ENCODE measurements around the gene PRRG2.

DNA sequence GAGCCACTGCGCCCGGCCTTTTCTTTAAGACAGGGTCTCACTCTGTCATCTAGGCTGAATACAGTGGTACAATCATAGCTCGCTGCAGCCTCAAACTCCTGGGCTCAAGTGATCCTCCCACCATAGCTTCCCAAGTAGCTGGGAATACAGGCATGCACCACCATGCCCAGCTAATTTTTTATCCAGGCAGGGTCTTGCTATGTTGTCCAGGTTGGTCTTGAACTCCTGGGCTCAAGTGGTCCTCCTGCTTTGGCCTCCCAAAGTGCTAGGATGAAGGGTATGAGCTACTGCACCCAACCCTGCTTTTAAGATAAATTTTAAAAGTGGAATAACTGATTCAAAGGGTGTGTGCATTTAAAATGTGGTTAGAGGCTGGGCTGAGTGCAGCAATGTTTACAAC lies 14.8 kb upstream of the PRRG2 start:
- no peak for TF ChIP-seq POLR2AphosphoS5 (IDR thresholded peaks at IDR 0.05; ENCODE audit: low read depth)
- TF ChIP-seq, protein P1, sequence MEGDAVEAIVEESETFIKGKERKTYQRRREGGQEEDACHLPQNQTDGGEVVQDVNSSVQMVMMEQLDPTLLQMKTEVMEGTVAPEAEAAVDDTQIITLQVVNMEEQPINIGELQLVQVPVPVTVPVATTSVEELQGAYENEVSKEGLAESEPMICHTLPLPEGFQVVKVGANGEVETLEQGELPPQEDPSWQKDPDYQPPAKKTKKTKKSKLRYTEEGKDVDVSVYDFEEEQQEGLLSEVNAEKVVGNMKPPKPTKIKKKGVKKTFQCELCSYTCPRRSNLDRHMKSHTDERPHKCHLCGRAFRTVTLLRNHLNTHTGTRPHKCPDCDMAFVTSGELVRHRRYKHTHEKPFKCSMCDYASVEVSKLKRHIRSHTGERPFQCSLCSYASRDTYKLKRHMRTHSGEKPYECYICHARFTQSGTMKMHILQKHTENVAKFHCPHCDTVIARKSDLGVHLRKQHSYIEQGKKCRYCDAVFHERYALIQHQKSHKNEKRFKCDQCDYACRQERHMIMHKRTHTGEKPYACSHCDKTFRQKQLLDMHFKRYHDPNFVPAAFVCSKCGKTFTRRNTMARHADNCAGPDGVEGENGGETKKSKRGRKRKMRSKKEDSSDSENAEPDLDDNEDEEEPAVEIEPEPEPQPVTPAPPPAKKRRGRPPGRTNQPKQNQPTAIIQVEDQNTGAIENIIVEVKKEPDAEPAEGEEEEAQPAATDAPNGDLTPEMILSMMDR (conservative IDR thresholded peaks at IDR 0.05; ENCODE audit: low read depth in 2 of 2): no peak
- TF ChIP-seq EZH2phosphoT487 (IDR thresholded peaks at IDR 0.05; ENCODE audit: unreplicated experiment): no peak
- TF ChIP-seq, protein P2, sequence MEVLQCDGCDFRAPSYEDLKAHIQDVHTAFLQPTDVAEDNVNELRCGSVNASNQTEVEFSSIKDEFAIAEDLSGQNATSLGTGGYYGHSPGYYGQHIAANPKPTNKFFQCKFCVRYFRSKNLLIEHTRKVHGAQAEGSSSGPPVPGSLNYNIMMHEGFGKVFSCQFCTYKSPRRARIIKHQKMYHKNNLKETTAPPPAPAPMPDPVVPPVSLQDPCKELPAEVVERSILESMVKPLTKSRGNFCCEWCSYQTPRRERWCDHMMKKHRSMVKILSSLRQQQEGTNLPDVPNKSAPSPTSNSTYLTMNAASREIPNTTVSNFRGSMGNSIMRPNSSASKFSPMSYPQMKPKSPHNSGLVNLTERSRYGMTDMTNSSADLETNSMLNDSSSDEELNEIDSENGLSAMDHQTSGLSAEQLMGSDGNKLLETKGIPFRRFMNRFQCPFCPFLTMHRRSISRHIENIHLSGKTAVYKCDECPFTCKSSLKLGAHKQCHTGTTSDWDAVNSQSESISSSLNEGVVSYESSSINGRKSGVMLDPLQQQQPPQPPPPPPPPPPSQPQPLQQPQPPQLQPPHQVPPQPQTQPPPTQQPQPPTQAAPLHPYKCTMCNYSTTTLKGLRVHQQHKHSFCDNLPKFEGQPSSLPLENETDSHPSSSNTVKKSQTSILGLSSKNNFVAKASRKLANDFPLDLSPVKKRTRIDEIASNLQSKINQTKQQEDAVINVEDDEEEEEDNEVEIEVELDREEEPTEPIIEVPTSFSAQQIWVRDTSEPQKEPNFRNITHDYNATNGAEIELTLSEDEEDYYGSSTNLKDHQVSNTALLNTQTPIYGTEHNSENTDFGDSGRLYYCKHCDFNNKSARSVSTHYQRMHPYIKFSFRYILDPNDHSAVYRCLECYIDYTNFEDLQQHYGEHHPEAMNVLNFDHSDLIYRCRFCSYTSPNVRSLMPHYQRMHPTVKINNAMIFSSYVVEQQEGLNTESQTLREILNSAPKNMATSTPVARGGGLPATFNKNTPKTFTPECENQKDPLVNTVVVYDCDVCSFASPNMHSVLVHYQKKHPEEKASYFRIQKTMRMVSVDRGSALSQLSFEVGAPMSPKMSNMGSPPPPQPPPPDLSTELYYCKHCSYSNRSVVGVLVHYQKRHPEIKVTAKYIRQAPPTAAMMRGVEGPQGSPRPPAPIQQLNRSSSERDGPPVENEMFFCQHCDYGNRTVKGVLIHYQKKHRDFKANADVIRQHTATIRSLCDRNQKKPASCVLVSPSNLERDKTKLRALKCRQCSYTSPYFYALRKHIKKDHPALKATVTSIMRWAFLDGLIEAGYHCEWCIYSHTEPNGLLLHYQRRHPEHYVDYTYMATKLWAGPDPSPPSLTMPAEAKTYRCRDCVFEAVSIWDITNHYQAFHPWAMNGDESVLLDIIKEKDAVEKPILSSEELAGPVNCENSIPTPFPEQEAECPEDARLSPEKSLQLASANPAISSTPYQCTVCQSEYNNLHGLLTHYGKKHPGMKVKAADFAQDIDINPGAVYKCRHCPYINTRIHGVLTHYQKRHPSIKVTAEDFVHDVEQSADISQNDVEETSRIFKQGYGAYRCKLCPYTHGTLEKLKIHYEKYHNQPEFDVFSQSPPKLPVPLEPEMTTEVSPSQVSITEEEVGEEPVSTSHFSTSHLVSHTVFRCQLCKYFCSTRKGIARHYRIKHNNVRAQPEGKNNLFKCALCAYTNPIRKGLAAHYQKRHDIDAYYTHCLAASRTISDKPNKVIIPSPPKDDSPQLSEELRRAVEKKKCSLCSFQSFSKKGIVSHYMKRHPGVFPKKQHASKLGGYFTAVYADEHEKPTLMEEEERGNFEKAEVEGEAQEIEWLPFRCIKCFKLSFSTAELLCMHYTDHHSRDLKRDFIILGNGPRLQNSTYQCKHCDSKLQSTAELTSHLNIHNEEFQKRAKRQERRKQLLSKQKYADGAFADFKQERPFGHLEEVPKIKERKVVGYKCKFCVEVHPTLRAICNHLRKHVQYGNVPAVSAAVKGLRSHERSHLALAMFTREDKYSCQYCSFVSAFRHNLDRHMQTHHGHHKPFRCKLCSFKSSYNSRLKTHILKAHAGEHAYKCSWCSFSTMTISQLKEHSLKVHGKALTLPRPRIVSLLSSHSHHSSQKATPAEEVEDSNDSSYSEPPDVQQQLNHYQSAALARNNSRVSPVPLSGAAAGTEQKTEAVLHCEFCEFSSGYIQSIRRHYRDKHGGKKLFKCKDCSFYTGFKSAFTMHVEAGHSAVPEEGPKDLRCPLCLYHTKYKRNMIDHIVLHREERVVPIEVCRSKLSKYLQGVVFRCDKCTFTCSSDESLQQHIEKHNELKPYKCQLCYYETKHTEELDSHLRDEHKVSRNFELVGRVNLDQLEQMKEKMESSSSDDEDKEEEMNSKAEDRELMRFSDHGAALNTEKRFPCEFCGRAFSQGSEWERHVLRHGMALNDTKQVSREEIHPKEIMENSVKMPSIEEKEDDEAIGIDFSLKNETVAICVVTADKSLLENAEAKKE (CRISPR knock-in tag; IDR thresholded peaks at IDR 0.05): no peak
- no peak for TF ChIP-seq JUNB (IDR thresholded peaks at IDR 0.05; ENCODE audit: unreplicated experiment)
